ENCODE data around the gene GRIK2. TPM values are rescaled to one million over a fixed set of nuclear protein-coding genes. Genes with fewer than 3 reads are reported as not detected.

The GRIK2 gene
- total RNA-seq, 1 experiment from 2014 or later: 0.70 TPM

DNA sequence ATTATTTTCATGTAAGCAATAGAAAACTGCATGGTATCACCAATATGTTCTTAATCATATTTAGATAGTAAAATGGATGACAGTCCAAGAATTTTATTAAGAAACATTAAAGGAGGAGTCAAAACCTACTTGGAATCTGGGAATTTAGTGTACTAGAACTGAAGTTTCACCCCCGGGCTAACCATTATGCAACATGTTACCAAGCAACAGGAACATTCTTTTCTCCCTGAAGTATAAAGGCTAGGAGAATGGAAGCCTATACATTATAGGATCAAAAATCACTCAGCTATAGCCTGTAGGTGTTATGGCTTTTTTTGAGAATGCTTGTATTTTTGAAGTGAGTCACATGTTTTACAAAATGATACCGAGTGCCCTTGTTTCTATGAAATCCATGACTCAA lies 538.3 kb downstream of the GRIK2 start:
- Histone ChIP-seq H3K9me3 (ENCODE audit: control insufficient read depth, low read depth, low read length) (no peaks in the 10 kb centered on the region), H3K56ac (ENCODE audit: insufficient read length, low read depth, low read length) (no peak overlapping the region), H2BK120ac (ENCODE audit: low read depth, low read length, poor library complexity, severe bottlenecking) (no peak overlapping the region), H2BK15ac (ENCODE audit: low read depth, low read length) (no peak overlapping the region), H4K20me1 (ENCODE audit: control insufficient read depth, insufficient read depth, insufficient read length) (no peaks in the 10 kb centered on the region), H3K9ac (ENCODE audit: extremely low read depth, insufficient read length, low read length) (no peak overlapping the region), H2BK20ac (ENCODE audit: low read depth, low read length, poor library complexity, severe bottlenecking) (no peak overlapping the region), H3K27ac (ENCODE audit: insufficient read length, low read depth, low read length) (no peak overlapping the region), H3K79me1 (ENCODE audit: insufficient read depth, low read depth, low read length, poor library complexity, severe bottlenecking) (no peaks in the 10 kb centered on the region), H3K4me2 (ENCODE audit: insufficient read depth, insufficient read length, low read length) (no peak overlapping the region), H4K8ac (replicated peaks; ENCODE audit: insufficient read length, low read depth, low read length) (no peak overlapping the region), H2AK5ac (ENCODE audit: insufficient read length, low read length) (no peak overlapping the region), H2BK5ac (ENCODE audit: insufficient read length, low read length) (no peak overlapping the region), H3K79me2 (ENCODE audit: insufficient read depth, low read length) (no peaks in the 10 kb centered on the region), H3K23ac (ENCODE audit: insufficient read length, low read depth, low read length) (no peak overlapping the region), H3K23me2 (ENCODE audit: insufficient read length, low read depth, low read length, poor library complexity, severe bottlenecking) (no peaks in the 10 kb centered on the region), H4K91ac (ENCODE audit: insufficient read length, low read depth, low read length) (no peak overlapping the region), H3K27me3 (ENCODE audit: insufficient read depth, low read length) (no peaks in the 10 kb centered on the region), H3T11ph (ENCODE audit: low read length) (no peak overlapping the region), H3K18ac (ENCODE audit: insufficient read length, low read depth, low read length) (no peak overlapping the region), H3K4me1 (ENCODE audit: insufficient read depth, low read length) (no peaks in the 10 kb centered on the region), H2AFZ (ENCODE audit: low read length) (no peak overlapping the region), H4K5ac (ENCODE audit: insufficient read length, low read depth, low read length) (no peak overlapping the region), H3K14ac (ENCODE audit: insufficient read depth, low read length) (no peak overlapping the region), H3K4ac (ENCODE audit: low read depth, low read length) (no peak overlapping the region), H2BK12ac (ENCODE audit: insufficient read length, low read depth, low read length) (no peak overlapping the region)
- no CpG with 5 or more reads among the region's 2 CpGs for WGBS (ENCODE audit: extremely low coverage, insufficient read length, low lambda C conversion rate)
- Mint-ChIP-seq H3K36me3 (ENCODE audit: insufficient read depth in 1 of 3, low read depth in 3 of 3) (no peaks in the 10 kb centered on the region), H3K27me3 (ENCODE audit: low read depth) (no peaks in the 10 kb centered on the region), H3K9me3 (no peaks in the 10 kb centered on the region), H3K4me1 (no peaks in the 10 kb centered on the region), H3K27ac (no peak overlapping the region), H3K4me3 (no peak overlapping the region)
- TF ChIP-seq CTCF (conservative IDR thresholded peaks at IDR 0.05): no peak
- no peak for DNase-seq

Data from H9 (cell line).